Left lung (tissue), 10 donors: Measurements from ENCODE around the gene PACS2. TPM values are rescaled to one million over a fixed set of nuclear protein-coding genes. Genes with fewer than 3 reads are reported as not detected.

Experiments
- ATAC-seq: fragments of 200-7000 bp; cut with Tn5 transposase; one replicate; pipeline ENCODE4 v1.9.1; 2020; ENCODE audit warnings: moderate library complexity
- DNase-seq, 4 donors: peaks; one replicate each; pipeline ENCODE4 v3.0.0-alpha.2; 2013 to 2020
- H3K27ac ChIP-seq, 2 donors: fragments of 200-600 bp; sonication (generic) in 1 of 2; one replicate each; pipeline versions ENCODE4 v1.5.0 to v1.8.0; 2020 to 2021
- H3K27me3 ChIP-seq, 2 donors: fragments of 200-600 bp; sonication (generic) in 1 of 2; one replicate each; pipeline versions ENCODE4 v1.5.0 to v1.8.0; 2020 to 2021
- H3K36me3 ChIP-seq, 2 donors: fragments of 200-600 bp; sonication (generic) in 1 of 2; one replicate each; pipeline versions ENCODE4 v1.5.0 to v1.8.0; 2020 to 2021
- H3K4me1 ChIP-seq, 2 donors: fragments of 200-600 bp; one replicate each; pipeline ENCODE4 v1.8.0; 2021
- H3K4me3 ChIP-seq, 2 donors: fragments of 200-600 bp; sonication (generic) in 1 of 2; one replicate each; pipeline versions ENCODE4 v1.5.0 to v1.8.0; 2020 to 2021; ENCODE audit warnings: mild to moderate bottlenecking in 1 of 2
- H3K9me3 ChIP-seq, 2 donors: fragments of 200-600 bp; sonication (generic) in 1 of 2; one replicate each; pipeline versions ENCODE4 v1.5.0 to v1.8.0; 2020 to 2021
- CTCF ChIP-seq, 2 donors: fragments of 200-600 bp; sonication (generic) in 1 of 2; IDR thresholded peaks; one replicate each; pipeline versions ENCODE4 v1.5.0 to v1.8.0; 2021; ENCODE audit warnings: antibody characterized with exemption in 2 of 2
- intact Hi-C, 2 donors: fragments of 100-400 bp; cut with DNase I; formaldehyde crosslinking; loops; one replicate each; pipeline versions ENCODE4 v1.11.2 to v1.14.2; 2022
- polyA plus RNA-seq, 6 donors: library from polyadenylated mRNA; unstranded; fragments of 120-200 nt; gene quantifications; one replicate each; pipeline ENCODE4 v1.2.1, GENCODE V29; 2013; ENCODE audit not compliant: insufficient read length in 6 of 6
- total RNA-seq, 2 donors: library from RNA; stranded (reverse); fragmentation: NEBNext Ultra II Directional; extraction: Animal tissue kit (Norgen Biotek cat#: 25700); gene quantifications; one replicate each; pipeline ENCODE4 v1.2.1, GENCODE V29; 2021
- donor health status: DM: no; HTN: yes; CAD: no.
- donor health status: DM: no; HTN: no; CAD: no.

Gene PACS2
- total and polyA plus RNA-seq, 8 donors: 64.6 to 99.3 (median 75.4) TPM

- Histone ChIP-seq H3K36me3 (peaks cover 0 to 24% of the 10 kb centered on the region in 2 donors), H3K4me3 (peak overlapping the region; percentile 73 to 86), H3K4me1 (peaks cover 13 to 49% of the 10 kb centered on the region in 2 donors), H3K9me3 (peaks cover 0 to 2% of the 10 kb centered on the region in 2 donors), H3K27ac (peak overlapping the region; percentile 79 to 92), H3K27me3 (no peaks in the 10 kb centered on the region)
- DNase-seq (peak in 1 of 4 donors; percentile 78), ATAC-seq (no peak)
- intact Hi-C loops: no loop called here
- TF ChIP-seq CTCF (IDR thresholded peaks at IDR 0.05): no peak
Observed at GRCh38 chr14:105397350-105397931, 82.9 kb downstream of the PACS2 start.

- H3K4me1 ChIP-seq: peaks cover 13 to 48% of the 10 kb centered on the region in 2 donors
- H3K9me3 ChIP-seq: peaks cover 0 to 2% of the 10 kb centered on the region in 2 donors
- H3K27me3 ChIP-seq: no peaks in the 10 kb centered on the region
- no peak for TF ChIP-seq CTCF (IDR thresholded peaks at IDR 0.05)
- DNase-seq: peak; percentile 84 to 96 (median 90)
- peak; percentile 95 for ATAC-seq
- intact Hi-C loops: no loop called here
- peak within 1 kb of the TSS; percentile 79 to 92 for H3K27ac ChIP-seq
- H3K36me3 ChIP-seq: peaks cover 0 to 24% of the 10 kb centered on the region in 2 donors
- peak within 1 kb of the TSS; percentile 73 to 86 for H3K4me3 ChIP-seq
Observed at GRCh38 chr14:105398044-105398725, 83.6 kb downstream of the PACS2 start, which contains the start of gene TEX22. TEX22 (plus strand) TSS chr14:105398538; CDS start chr14:105399341, 803 bp downstream.

- TF ChIP-seq CTCF (IDR thresholded peaks at IDR 0.05): no peak
- Histone ChIP-seq H3K4me3 (peak overlapping the region; percentile 73 to 86), H3K9me3 (peaks cover 0 to 2% of the 10 kb centered on the region in 2 donors), H3K27me3 (no peaks in the 10 kb centered on the region), H3K4me1 (peaks cover 13 to 41% of the 10 kb centered on the region in 2 donors), H3K27ac (peak overlapping the region; percentile 79 to 92), H3K36me3 (peaks cover 0 to 24% of the 10 kb centered on the region in 2 donors)
- DNase-seq: no peak
- intact Hi-C loops: no loop called here
- ATAC-seq: peak; percentile 52
Observed at GRCh38 chr14:105398726-105399465, 84.3 kb downstream of the PACS2 start.

- no peak for ATAC-seq
- no peak for TF ChIP-seq CTCF (IDR thresholded peaks at IDR 0.05)
- peak overlapping the region in 1 of 2 donors; percentile 92 for H3K27ac ChIP-seq
- peak overlapping the region; percentile 73 to 86 for H3K4me3 ChIP-seq
- no peaks in the 10 kb centered on the region for H3K27me3 ChIP-seq
- H3K36me3 ChIP-seq: peaks cover 0 to 20% of the 10 kb centered on the region in 2 donors
- DNase-seq: peak in 1 of 4 donors; percentile 56
- peaks cover 0 to 2% of the 10 kb centered on the region in 2 donors for H3K9me3 ChIP-seq
- peaks cover 13 to 35% of the 10 kb centered on the region in 2 donors for H3K4me1 ChIP-seq
- intact Hi-C loops: no loop called here
Observed at GRCh38 chr14:105399466-105399775, 84.9 kb downstream of the PACS2 start.

GRCh38 chr14:105400016-105400415 lies 85.5 kb downstream of the PACS2 start:
- H3K4me3 ChIP-seq: peak overlapping the region in 1 of 2 donors; percentile 86
- peaks cover 0 to 14% of the 10 kb centered on the region in 2 donors for H3K36me3 ChIP-seq
- intact Hi-C loops: no loop called here
- peaks cover 0 to 2% of the 10 kb centered on the region in 2 donors for H3K9me3 ChIP-seq
- no peak overlapping the region for H3K27ac ChIP-seq
- peaks cover 13 to 34% of the 10 kb centered on the region in 2 donors for H3K4me1 ChIP-seq
- TF ChIP-seq CTCF (IDR thresholded peaks at IDR 0.05): no peak
- ATAC-seq (no peak), DNase-seq (peak in 1 of 4 donors; percentile 59)
- no peaks in the 10 kb centered on the region for H3K27me3 ChIP-seq
